Measurements from ENCODE around the gene SP2. TPM values are rescaled to one million over a fixed set of nuclear protein-coding genes. Genes with fewer than 3 reads are reported as not detected.

SP2 gene
- total RNA-seq, 6 donors from 2014 or later: 7.6 to 19.4 (median 13.1) TPM

- peaks cover 0 to 10% (median 0%) of the 10 kb centered on the region in 4 donors for H3K36me3 ChIP-seq
- H3K4me3 ChIP-seq: peak overlapping the region; percentile 64 to 81 (median 66)
- no peaks in the 10 kb centered on the region for H3K9me3 ChIP-seq
- DNase-seq (no peak), ATAC-seq (ENCODE audit: low FRiP score in 2 of 2) (no peak)
- WGBS, 2 donors: 2 to 3% methylated on average over 19 to 21 of the region's 22 CpGs
- H3K27ac ChIP-seq: peak overlapping the region; percentile 98 to 100 (median 99)
- no peaks in the 10 kb centered on the region for H3K27me3 ChIP-seq
- no peak for TF ChIP-seq CTCF (IDR thresholded peaks at IDR 0.05)
- TF ChIP-seq POLR2AphosphoS5 (IDR thresholded peaks at IDR 0.05): no peak
- TF ChIP-seq POLR2A (IDR thresholded peaks at IDR 0.05): peak in 1 of 4 donors; percentile 25
- peaks cover 22 to 40% (median 25%) of the 10 kb centered on the region in 4 donors for H3K4me1 ChIP-seq
Measured at GRCh38 chr17:47896672-47897490, 845 bp downstream of the SP2 start.

- no peak for DNase-seq
- Histone ChIP-seq H3K27me3 (no peaks in the 10 kb centered on the region), H3K9me3 (no peaks in the 10 kb centered on the region), H3K36me3 (peaks cover 0 to 10% (median 0%) of the 10 kb centered on the region in 4 donors), H3K27ac (peak overlapping the region in 3 of 4 donors; percentile 98 to 100 (median 98)), H3K4me1 (peaks cover 22 to 40% (median 25%) of the 10 kb centered on the region in 4 donors), H3K4me3 (peak overlapping the region in 2 of 4 donors; percentile 68 to 81)
- 77 to 81% methylated on average over 5 of the region's 5 CpGs for WGBS, 2 donors
- TF ChIP-seq CTCF (IDR thresholded peaks at IDR 0.05) (no peak), POLR2AphosphoS5 (IDR thresholded peaks at IDR 0.05) (no peak), EP300 (IDR thresholded peaks at IDR 0.05) (no peak), POLR2A (IDR thresholded peaks at IDR 0.05) (no peak)
- no peak for ATAC-seq (ENCODE audit: low FRiP score in 2 of 2)
Measured at GRCh38 chr17:47897561-47897960, 1.5 kb downstream of the SP2 start.

GRCh38 chr17:47898241-47898640 is 2.2 kb downstream of the SP2 start:
- H3K27me3 ChIP-seq: no peaks in the 10 kb centered on the region
- no peaks in the 10 kb centered on the region for H3K9me3 ChIP-seq
- DNase-seq (no peak), ATAC-seq (ENCODE audit: low FRiP score in 2 of 2) (no peak)
- H3K36me3 ChIP-seq: peaks cover 0 to 10% (median 0%) of the 10 kb centered on the region in 4 donors
- H3K4me1 ChIP-seq: peaks cover 22 to 40% (median 25%) of the 10 kb centered on the region in 4 donors
- no peak overlapping the region for H3K4me3 ChIP-seq
- H3K27ac ChIP-seq: peak overlapping the region in 2 of 4 donors; percentile 98
- TF ChIP-seq CTCF (IDR thresholded peaks at IDR 0.05): no peak
- TF ChIP-seq EP300 (IDR thresholded peaks at IDR 0.05): no peak
- no peak for TF ChIP-seq POLR2A (IDR thresholded peaks at IDR 0.05)
- TF ChIP-seq POLR2AphosphoS5 (IDR thresholded peaks at IDR 0.05): no peak

- 91 to 94% methylated on average over 5 of the region's 5 CpGs for WGBS, 2 donors
Measured at GRCh38 chr17:47899643-47900042, 3.6 kb downstream of the SP2 start.

More at GRCh38 chr17:47899643-47900042, 3.6 kb downstream of the SP2 start:
- H3K27ac ChIP-seq: peak overlapping the region in 2 of 4 donors; percentile 77 to 80
- no peak overlapping the region for H3K4me3 ChIP-seq
- peaks cover 0 to 10% (median 0%) of the 10 kb centered on the region in 4 donors for H3K36me3 ChIP-seq
- ATAC-seq (ENCODE audit: low FRiP score in 2 of 2) (no peak), DNase-seq (no peak)
- no peaks in the 10 kb centered on the region for H3K9me3 ChIP-seq
- H3K27me3 ChIP-seq: no peaks in the 10 kb centered on the region
- H3K4me1 ChIP-seq: peaks cover 25 to 41% (median 26%) of the 10 kb centered on the region in 4 donors
- TF ChIP-seq CTCF (IDR thresholded peaks at IDR 0.05): no peak
- TF ChIP-seq POLR2A (IDR thresholded peaks at IDR 0.05): no peak
- no peak for TF ChIP-seq EP300 (IDR thresholded peaks at IDR 0.05)
- TF ChIP-seq POLR2AphosphoS5 (IDR thresholded peaks at IDR 0.05): no peak

Data from upper lobe of left lung (tissue), 6 donors.